ENCODE measurements around the gene KIAA0825.
"Not testable (repeated sequence)": the region's sequence is repeated elsewhere in the genome, so short reads cannot be mapped to it uniquely, and the experiment has no call there.

The KIAA0825 gene

GRCh38 chr5:94573349-94573748, 45.1 kb downstream of the KIAA0825 start:
- DNase-seq (ENCODE audit: low read depth, low spot score) = not testable (repeated sequence)

- DNase-seq (ENCODE audit: low read depth, low spot score) = no peak
These were observed 47.0 kb downstream of the KIAA0825 start for GRCh38 chr5:94571415-94571814.

- DNase-seq (ENCODE audit: low read depth, low spot score) = no peak
These were observed 53.6 kb downstream of the KIAA0825 start for GRCh38 chr5:94564812-94565211.

- no peak for DNase-seq (ENCODE audit: low read depth, low spot score)
These were observed 56.0 kb downstream of the KIAA0825 start for GRCh38 chr5:94562327-94562971.

- no peak for DNase-seq (ENCODE audit: low read depth, low spot score)
These were observed 60.4 kb downstream of the KIAA0825 start for GRCh38 chr5:94558028-94558427.

- DNase-seq (ENCODE audit: low read depth, low spot score) = no peak
These were observed 66.5 kb downstream of the KIAA0825 start for GRCh38 chr5:94551858-94552257.

GRCh38 chr5:94545870-94546625, 72.4 kb downstream of the KIAA0825 start:
- no peak for DNase-seq (ENCODE audit: low read depth, low spot score)

- no peak for DNase-seq (ENCODE audit: low read depth, low spot score)
These were observed 73.4 kb downstream of the KIAA0825 start for GRCh38 chr5:94544875-94545547.

GRCh38 chr5:94544031-94544650, 74.3 kb downstream of the KIAA0825 start:
- no peak for DNase-seq (ENCODE audit: low read depth, low spot score)

- no peak for DNase-seq (ENCODE audit: low read depth, low spot score)
These were observed 77.4 kb downstream of the KIAA0825 start for GRCh38 chr5:94540856-94541494.

GRCh38 chr5:94538260-94538659, 80.1 kb downstream of the KIAA0825 start:
- DNase-seq (ENCODE audit: low read depth, low spot score) = no peak

GRCh38 chr5:94526706-94527105, 91.7 kb downstream of the KIAA0825 start:
- no peak for DNase-seq (ENCODE audit: low read depth, low spot score)

GRCh38 chr5:94524841-94525697, 93.3 kb downstream of the KIAA0825 start:
- no peak for DNase-seq (ENCODE audit: low read depth, low spot score)

GRCh38 chr5:94523018-94523417, 95.4 kb downstream of the KIAA0825 start:
- no peak for DNase-seq (ENCODE audit: low read depth, low spot score)

GRCh38 chr5:94522117-94522516, 96.3 kb downstream of the KIAA0825 start:
- no peak for DNase-seq (ENCODE audit: low read depth, low spot score)

GRCh38 chr5:94517490-94518488, 100.6 kb downstream of the KIAA0825 start:
- no peak for DNase-seq (ENCODE audit: low read depth, low spot score)

GRCh38 chr5:94516148-94516547, 102.3 kb downstream of the KIAA0825 start:
- DNase-seq (ENCODE audit: low read depth, low spot score) = no peak

GRCh38 chr5:94508461-94509148, 109.8 kb downstream of the KIAA0825 start:
- DNase-seq (ENCODE audit: low read depth, low spot score) = no peak

Data from activated naive CD8-positive, alpha-beta T cell treated with anti-CD3 and anti-CD28 coated beads, Interleukin-2, amount 50 U/mL, for 16 hours (primary cell).